Ascending aorta (tissue), 2 donors: ENCODE data around the gene DMRTC2. TPM values are rescaled to one million over a fixed set of nuclear protein-coding genes. Genes with fewer than 3 reads are reported as not detected.

Source experiments
- DNase-seq, 2 donors: peaks; one replicate each; pipeline ENCODE4 v3.0.0-alpha.2; 2019; ENCODE audit warnings: low spot score in 2 of 2
- H3K27ac ChIP-seq, 2 donors: fragments of 200-600 bp; sonication (generic); one replicate each; pipeline ENCODE4 v1.5.1; 2016 to 2017; ENCODE audit warnings: mild to moderate bottlenecking in 1 of 2
- H3K27me3 ChIP-seq: fragments of 200-600 bp; sonication (generic); one replicate; pipeline ENCODE4 v1.5.1; 2017
- H3K36me3 ChIP-seq, 2 donors: fragments of 200-600 bp; sonication (generic); one replicate each; pipeline ENCODE4 v1.5.1; 2016
- H3K4me1 ChIP-seq, 2 donors: fragments of 200-600 bp; sonication (generic); one replicate each; pipeline ENCODE4 v1.5.1; 2016 to 2017; ENCODE audit warnings: mild to moderate bottlenecking in 1 of 2
- H3K4me3 ChIP-seq, 2 donors: fragments of 200-600 bp; sonication (generic); one replicate each; pipeline ENCODE4 v1.5.1; 2016 to 2017; ENCODE audit warnings: mild to moderate bottlenecking in 1 of 2
- H3K9me3 ChIP-seq, 2 donors: fragments of 200-600 bp; sonication (generic); one replicate each; pipeline ENCODE4 v1.5.1; 2016
- CTCF ChIP-seq, 3 experiments: fragments of 200-600 bp in 2 of 3; fragments of 450-650 bp in 1 of 3; sonication (generic) in 2 of 3; IDR thresholded peaks; one replicate each; pipeline ENCODE4 v1.5.1; 2016 to 2019; ENCODE audit warnings: antibody characterized with exemption in 3 of 3, mild to moderate bottlenecking in 1 of 3, moderate library complexity in 1 of 3
- intact Hi-C: fragments of 100-400 bp; cut with DNase I; formaldehyde crosslinking; loops from one replicate; pipeline ENCODE4 v1.15.1; 2023
- total RNA-seq: library from RNA; depleted of rRNA; stranded (reverse); fragments of >200 nt; gene quantifications from one replicate; pipeline ENCODE4 v1.1.0, GENCODE V29; 2016

The DMRTC2 gene
- total RNA-seq, 1 donor from 2014 or later, result not detected

GRCh38 chr19:41802770-41803169, 42.1 kb upstream of the DMRTC2 start:
- intact Hi-C loops, result no loop called here
- Histone ChIP-seq H3K4me3 (no peak overlapping the region), H3K9me3 (peaks cover 0 to 5% of the 10 kb centered on the region in 2 donors), H3K27me3 (no peaks in the 10 kb centered on the region), H3K36me3 (no peaks in the 10 kb centered on the region), H3K27ac (no peak overlapping the region), H3K4me1 (no peaks in the 10 kb centered on the region)
- TF ChIP-seq CTCF (IDR thresholded peaks at IDR 0.05), result no peak
- peak in 1 of 2 donors; percentile 15 for DNase-seq

GRCh38 chr19:41804336-41804735, 40.5 kb upstream of the DMRTC2 start:
- intact Hi-C loops, result no loop called here
- Histone ChIP-seq H3K27me3 (no peaks in the 10 kb centered on the region), H3K36me3 (no peaks in the 10 kb centered on the region), H3K4me1 (no peaks in the 10 kb centered on the region), H3K9me3 (peaks cover 0 to 5% of the 10 kb centered on the region in 2 donors), H3K27ac (no peak overlapping the region), H3K4me3 (no peak overlapping the region)
- DNase-seq, result no peak
- TF ChIP-seq CTCF (IDR thresholded peaks at IDR 0.05), result no peak

GRCh38 chr19:41807176-41807575, 37.7 kb upstream of the DMRTC2 start:
- Histone ChIP-seq H3K4me3 (no peak overlapping the region), H3K27ac (no peak overlapping the region), H3K9me3 (no peaks in the 10 kb centered on the region), H3K4me1 (no peaks in the 10 kb centered on the region), H3K36me3 (no peaks in the 10 kb centered on the region), H3K27me3 (no peaks in the 10 kb centered on the region)
- intact Hi-C loops, result no loop called here
- no peak for TF ChIP-seq CTCF (IDR thresholded peaks at IDR 0.05)
- DNase-seq, result peak in 1 of 2 donors; percentile 25

- TF ChIP-seq CTCF (IDR thresholded peaks at IDR 0.05), result no peak
- intact Hi-C loops, result no loop called here
- DNase-seq, result no peak
- no peaks in the 10 kb centered on the region for H3K4me1 ChIP-seq
- H3K27ac ChIP-seq, result no peak overlapping the region
- H3K9me3 ChIP-seq, result no peaks in the 10 kb centered on the region
- H3K4me3 ChIP-seq, result no peak overlapping the region
- H3K27me3 ChIP-seq, result no peaks in the 10 kb centered on the region
- no peaks in the 10 kb centered on the region for H3K36me3 ChIP-seq
Observed at GRCh38 chr19:41808663-41809566, 35.9 kb upstream of the DMRTC2 start.

- H3K27ac ChIP-seq, result no peak overlapping the region
- H3K36me3 ChIP-seq, result no peaks in the 10 kb centered on the region
- no peaks in the 10 kb centered on the region for H3K9me3 ChIP-seq
- no peaks in the 10 kb centered on the region for H3K4me1 ChIP-seq
- intact Hi-C loops, result no loop called here
- no peak for DNase-seq
- no peaks in the 10 kb centered on the region for H3K27me3 ChIP-seq
- no peak overlapping the region for H3K4me3 ChIP-seq
- TF ChIP-seq CTCF (IDR thresholded peaks at IDR 0.05), result no peak
Observed at GRCh38 chr19:41810301-41810700, 34.5 kb upstream of the DMRTC2 start.
